Hepatocyte (in vitro differentiated cells): ENCODE results near the gene ECHDC3. TPM values are rescaled to one million over a fixed set of nuclear protein-coding genes. Genes with fewer than 3 reads are reported as not detected.

ENCODE experiments used
- DNase-seq: peaks from one replicate; pipeline ENCODE4 v3.0.0-alpha.2; 2016; ENCODE audit warnings: low spot score
- H2AFZ ChIP-seq: fragments of 200-600 bp; sonication (generic); 2 replicates; pipeline ENCODE4 v1.6.0; 2016; ENCODE audit warnings: antibody characterized with exemption, mild to moderate bottlenecking
- H3K27ac ChIP-seq: fragments of 200-600 bp; sonication (generic); 2 replicates; pipeline ENCODE4 v1.5.1; 2016; ENCODE audit warnings: mild to moderate bottlenecking
- H3K27me3 ChIP-seq: fragments of 200-600 bp; sonication (generic); 2 replicates; pipeline ENCODE4 v1.6.1; 2016
- H3K36me3 ChIP-seq: fragments of 200-600 bp; sonication (generic); replicated peaks from 2 replicates; pipeline ENCODE4 v1.5.1; 2016; ENCODE audit warnings: low read depth; ENCODE audit not compliant: insufficient read depth
- H3K4me1 ChIP-seq: fragments of 200-600 bp; sonication (generic); 2 replicates; pipeline ENCODE4 v1.5.1; 2016; ENCODE audit warnings: mild to moderate bottlenecking, moderate library complexity; ENCODE audit not compliant: insufficient read depth
- H3K4me2 ChIP-seq: fragments of 200-600 bp; sonication (generic); 2 replicates; pipeline ENCODE4 v1.6.0; 2016
- H3K4me3 ChIP-seq: fragments of 200-600 bp; sonication (generic); 2 replicates; pipeline ENCODE4 v1.5.1; 2016; ENCODE audit warnings: mild to moderate bottlenecking
- H3K79me2 ChIP-seq: fragments of 200-600 bp; sonication (generic); 2 replicates; pipeline ENCODE4 v1.6.0; 2017; ENCODE audit warnings: mild to moderate bottlenecking
- H3K9me2 ChIP-seq: fragments of 200-600 bp; sonication (generic); replicated peaks from 2 replicates; pipeline ENCODE4 v1.6.0; 2017; ENCODE audit warnings: mild to moderate bottlenecking; ENCODE audit not compliant: insufficient read depth
- H3K9me3 ChIP-seq: fragments of 200-600 bp; sonication (generic); 2 replicates; pipeline ENCODE4 v1.5.1; 2016; ENCODE audit warnings: low read depth, mild to moderate bottlenecking
- H4K20me1 ChIP-seq: fragments of 200-600 bp; sonication (generic); 2 replicates; pipeline ENCODE4 v1.6.0; 2016; ENCODE audit warnings: mild to moderate bottlenecking; ENCODE audit not compliant: insufficient read depth, poor library complexity, severe bottlenecking
- CTCF ChIP-seq: fragments of 200-600 bp; sonication (generic); IDR thresholded peaks from 2 replicates; pipeline ENCODE4 v1.5.1; 2016; ENCODE audit warnings: antibody characterized with exemption, mild to moderate bottlenecking; ENCODE audit not compliant: poor library complexity
- EZH2 ChIP-seq: fragments of 200-600 bp; sonication (generic); IDR thresholded peaks from 2 replicates; pipeline ENCODE4 v1.6.1; 2016; ENCODE audit warnings: antibody characterized with exemption, mild to moderate bottlenecking, borderline replicate concordance
- EZH2phosphoT487 ChIP-seq: fragments of 200-600 bp; sonication (generic); IDR thresholded peaks from one replicate; pipeline ENCODE4 v1.6.1; 2018; ENCODE audit warnings: antibody characterized with exemption, mild to moderate bottlenecking, low read depth, moderate library complexity; ENCODE audit not compliant: unreplicated experiment, severe bottlenecking
- WGBS: methylation state at CpG from one replicate; pipeline ENCODE4 v1.1.6; 2016; ENCODE audit warnings: low lambda C conversion rate; ENCODE audit errors: missing lambda C conversion rate; 5-methylcytosine and 5-hydroxymethylcytosine counted together
- polyA plus RNA-seq: library from polyadenylated mRNA; unstranded; fragments of >200 nt; fragmentation: Nextera tagmentation; extraction: Ambion mirVana; gene quantifications from 2 replicates; pipeline ENCODE4 v1.2.1, GENCODE V29; 2016
- total RNA-seq: library from RNA; depleted of rRNA; stranded (reverse); fragments of >200 nt; gene quantifications from 2 replicates; pipeline ENCODE4 v1.2.3, GENCODE V29; 2014

The ECHDC3 gene
- total and polyA plus RNA-seq, 2 experiments from 2014 or later: 13.2 to 14.8 TPM

DNA sequence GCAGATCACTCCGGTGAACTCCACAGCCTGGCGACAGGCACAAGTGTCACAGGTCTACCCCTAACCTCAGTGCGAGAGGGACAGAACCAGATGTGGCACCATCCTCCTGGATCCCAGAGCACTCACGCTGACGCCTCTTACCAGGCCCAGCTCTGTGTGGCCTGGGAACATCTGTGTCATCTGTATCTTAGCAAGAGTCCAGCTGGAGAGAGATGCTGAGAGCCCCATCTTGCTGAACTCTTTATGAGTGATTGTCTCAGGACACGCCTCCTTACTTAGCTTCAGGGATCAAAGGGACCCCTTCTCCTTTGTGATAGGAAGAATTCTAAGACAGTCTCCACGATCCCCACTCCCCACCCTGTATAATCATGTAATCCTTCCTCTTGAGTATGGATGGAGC, 71.0 kb downstream of the ECHDC3 start:
- DNase-seq: no peak
- no peak overlapping the region for H2AFZ ChIP-seq
- H3K27me3 ChIP-seq: no peaks in the 10 kb centered on the region
- no peaks in the 10 kb centered on the region for H3K9me2 ChIP-seq
- no peaks in the 10 kb centered on the region for H3K36me3 ChIP-seq
- no peak for TF ChIP-seq EZH2
- no peak for TF ChIP-seq CTCF
- no peak for TF ChIP-seq EZH2phosphoT487
- H3K9me3 ChIP-seq: no peaks in the 10 kb centered on the region
- H3K79me2 ChIP-seq: no peaks in the 10 kb centered on the region
- H3K4me3 ChIP-seq: no peak overlapping the region
- peaks cover 13% of the 10 kb centered on the region for H3K4me1 ChIP-seq
- no peaks in the 10 kb centered on the region for H4K20me1 ChIP-seq
- H3K4me2 ChIP-seq: no peak overlapping the region
- WGBS: 89% methylated on average over 7 of the region's 7 CpGs
- H3K27ac ChIP-seq: no peak overlapping the region

Other genes with a start within 250 kb of the ECHDC3 start
- gene USP6NL, start 130.7 kb upstream of the ECHDC3 start, total RNA-seq: 16.9 and 20.8 TPM in 2 replicates
- 12.0 and 14.9 TPM in 2 replicates for gene USP6NL, start 130.7 kb upstream of the ECHDC3 start, polyA plus RNA-seq
- gene PROSER2, start 81.0 kb downstream of the ECHDC3 start, total RNA-seq: 7.2 and 13.3 TPM in 2 replicates
- gene PROSER2, start 81.0 kb downstream of the ECHDC3 start, polyA plus RNA-seq: 24.3 and 39.9 TPM in 2 replicates